ENCODE data around the gene CALHM5.

DNA sequence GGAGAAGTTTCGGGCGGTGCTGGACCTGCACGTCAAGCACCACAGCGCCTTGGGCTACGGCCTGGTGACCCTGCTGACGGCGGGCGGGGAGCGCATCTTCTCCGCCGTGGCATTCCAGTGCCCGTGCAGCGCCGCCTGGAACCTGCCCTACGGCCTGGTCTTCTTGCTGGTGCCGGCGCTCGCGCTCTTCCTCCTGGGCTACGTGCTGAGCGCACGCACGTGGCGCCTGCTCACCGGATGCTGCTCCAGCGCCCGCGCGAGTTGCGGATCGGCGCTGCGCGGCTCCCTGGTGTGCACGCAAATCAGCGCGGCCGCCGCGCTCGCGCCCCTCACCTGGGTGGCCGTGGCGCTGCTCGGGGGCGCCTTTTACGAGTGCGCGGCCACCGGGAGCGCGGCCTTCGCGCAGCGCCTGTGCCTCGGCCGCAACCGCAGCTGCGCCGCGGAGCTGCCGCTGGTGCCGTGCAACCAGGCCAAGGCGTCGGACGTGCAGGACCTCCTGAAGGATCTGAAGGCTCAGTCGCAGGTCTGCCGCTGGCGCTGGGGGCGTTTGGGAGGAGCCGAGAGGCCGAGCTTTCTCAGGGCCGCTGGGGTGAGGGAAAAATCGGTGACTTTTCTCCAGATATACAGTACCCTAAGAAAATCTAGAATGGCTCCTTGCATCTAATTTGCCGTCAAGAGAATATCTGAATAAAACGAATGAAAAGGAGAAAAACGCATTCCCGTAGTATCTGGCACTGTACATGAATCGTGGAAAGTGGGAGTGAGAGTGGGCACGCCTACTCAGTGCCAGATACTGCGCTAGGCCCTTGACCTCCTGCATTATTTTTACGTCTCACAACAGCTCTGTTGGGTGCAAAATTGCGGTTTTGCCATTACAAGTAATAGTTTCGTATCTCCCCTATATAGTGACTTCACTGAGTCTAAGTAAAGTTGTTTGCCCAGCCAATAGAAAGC is 49.2 kb upstream of the CALHM5 start:
- TF ChIP-seq, protein P1, sequence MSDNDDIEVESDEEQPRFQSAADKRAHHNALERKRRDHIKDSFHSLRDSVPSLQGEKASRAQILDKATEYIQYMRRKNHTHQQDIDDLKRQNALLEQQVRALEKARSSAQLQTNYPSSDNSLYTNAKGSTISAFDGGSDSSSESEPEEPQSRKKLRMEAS (IDR thresholded peaks at IDR 0.05; ENCODE audit: low read depth, low read length): peak; percentile 96
- TF ChIP-seq POLR2A (IDR thresholded peaks at IDR 0.05; ENCODE audit: low read depth, low read length) (peak; percentile 66), BRCA1 (IDR thresholded peaks at IDR 0.05; ENCODE audit: low read depth, low read length) (no peak), ZNF24 (IDR thresholded peaks at IDR 0.05) (0 out of 2 replicates have a peak, but pooled peaks have one; percentile 27), STAT3 (IDR thresholded peaks at IDR 0.05; ENCODE audit: low read depth, low read length) (no peak), PAX5 (IDR thresholded peaks at IDR 0.05; ENCODE audit: borderline replicate concordance, low read depth, low read length) (no peak; the same call in 1 of the 2 replicates), CREM (IDR thresholded peaks at IDR 0.05; ENCODE audit: low read depth) (0 out of 2 replicates have a peak, but pooled peaks have one; percentile 23), JUND (IDR thresholded peaks at IDR 0.05; ENCODE audit: low read depth, low read length) (no peak), KDM1A (IDR thresholded peaks at IDR 0.05; ENCODE audit: borderline replicate concordance) (no peak)
- TF ChIP-seq, protein P2, sequence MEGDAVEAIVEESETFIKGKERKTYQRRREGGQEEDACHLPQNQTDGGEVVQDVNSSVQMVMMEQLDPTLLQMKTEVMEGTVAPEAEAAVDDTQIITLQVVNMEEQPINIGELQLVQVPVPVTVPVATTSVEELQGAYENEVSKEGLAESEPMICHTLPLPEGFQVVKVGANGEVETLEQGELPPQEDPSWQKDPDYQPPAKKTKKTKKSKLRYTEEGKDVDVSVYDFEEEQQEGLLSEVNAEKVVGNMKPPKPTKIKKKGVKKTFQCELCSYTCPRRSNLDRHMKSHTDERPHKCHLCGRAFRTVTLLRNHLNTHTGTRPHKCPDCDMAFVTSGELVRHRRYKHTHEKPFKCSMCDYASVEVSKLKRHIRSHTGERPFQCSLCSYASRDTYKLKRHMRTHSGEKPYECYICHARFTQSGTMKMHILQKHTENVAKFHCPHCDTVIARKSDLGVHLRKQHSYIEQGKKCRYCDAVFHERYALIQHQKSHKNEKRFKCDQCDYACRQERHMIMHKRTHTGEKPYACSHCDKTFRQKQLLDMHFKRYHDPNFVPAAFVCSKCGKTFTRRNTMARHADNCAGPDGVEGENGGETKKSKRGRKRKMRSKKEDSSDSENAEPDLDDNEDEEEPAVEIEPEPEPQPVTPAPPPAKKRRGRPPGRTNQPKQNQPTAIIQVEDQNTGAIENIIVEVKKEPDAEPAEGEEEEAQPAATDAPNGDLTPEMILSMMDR (IDR thresholded peaks at IDR 0.05 in 2 of 3, conservative IDR thresholded peaks at IDR 0.05 in 1 of 3; ENCODE audit: control insufficient read depth in 2 of 3, extremely low read depth in 1 of 3, insufficient read depth in 1 of 3, low read depth in 3 of 3, low read length in 3 of 3): no peak
